GM21526 (cell line): ENCODE results near the gene SKAP1.

Experiments used
- ATAC-seq: cut with Tn5 transposase; IDR thresholded peaks from one replicate; pipeline ENCODE4 v1.9.1; 2021; ENCODE audit warnings: moderate library complexity; ENCODE audit not compliant: unreplicated experiment, low FRiP score

Gene SKAP1

DNA sequence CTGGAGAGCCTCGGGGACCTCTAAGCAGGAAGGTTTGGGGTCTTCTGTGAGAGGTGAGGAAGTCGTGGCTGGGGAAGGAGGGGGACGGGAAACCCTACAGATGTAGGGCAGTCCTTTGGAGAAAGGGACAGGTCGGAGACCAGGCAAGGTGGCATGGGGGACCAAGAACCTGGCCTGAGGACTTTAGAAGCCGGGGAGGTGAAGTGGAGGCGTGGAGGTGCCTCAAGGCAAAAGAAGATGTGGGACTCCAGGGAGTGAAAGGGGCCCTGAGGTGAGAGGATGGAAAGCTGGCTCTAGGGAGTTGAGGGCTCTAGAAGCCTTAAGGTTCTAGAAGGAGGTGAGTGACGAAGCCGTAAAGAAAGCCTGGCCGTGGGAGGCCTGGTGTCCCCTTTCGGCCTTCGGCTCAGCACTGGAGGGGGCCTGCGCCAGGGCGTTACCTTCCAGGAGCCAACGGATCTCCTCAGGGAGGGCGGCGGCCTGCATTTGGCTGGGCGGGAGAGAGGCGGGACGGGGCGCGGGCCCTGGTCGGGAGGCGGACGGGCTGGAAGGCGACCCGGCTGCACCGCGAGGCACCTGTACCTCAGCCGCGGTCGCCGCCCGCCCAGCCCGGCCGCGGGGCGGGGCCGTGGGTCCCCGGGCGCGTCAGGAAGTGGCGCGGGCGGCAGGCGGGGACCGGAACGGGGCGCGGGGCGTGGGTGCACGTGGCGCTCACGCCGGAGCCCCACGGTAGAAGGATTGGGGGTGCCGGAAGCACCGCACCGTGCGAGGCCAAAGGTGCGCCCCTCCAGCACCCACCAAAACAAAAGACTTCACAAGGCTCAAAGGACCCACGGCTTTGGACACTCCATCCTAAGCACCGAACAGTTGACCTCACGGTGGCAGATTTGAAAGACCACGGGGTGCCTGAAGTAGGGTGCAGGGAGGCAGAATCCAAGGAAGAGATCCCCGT is at the start of gene SKAP1:
TSS of gene SKAP1 (minus strand) at position 577 of the 949 bp plus-strand sequence.
- peak; percentile 70 for ATAC-seq

GRCh38 chr17:48479014-48479402 is 49.0 kb upstream of the SKAP1 start:
- ATAC-seq, result no peak

DNA sequence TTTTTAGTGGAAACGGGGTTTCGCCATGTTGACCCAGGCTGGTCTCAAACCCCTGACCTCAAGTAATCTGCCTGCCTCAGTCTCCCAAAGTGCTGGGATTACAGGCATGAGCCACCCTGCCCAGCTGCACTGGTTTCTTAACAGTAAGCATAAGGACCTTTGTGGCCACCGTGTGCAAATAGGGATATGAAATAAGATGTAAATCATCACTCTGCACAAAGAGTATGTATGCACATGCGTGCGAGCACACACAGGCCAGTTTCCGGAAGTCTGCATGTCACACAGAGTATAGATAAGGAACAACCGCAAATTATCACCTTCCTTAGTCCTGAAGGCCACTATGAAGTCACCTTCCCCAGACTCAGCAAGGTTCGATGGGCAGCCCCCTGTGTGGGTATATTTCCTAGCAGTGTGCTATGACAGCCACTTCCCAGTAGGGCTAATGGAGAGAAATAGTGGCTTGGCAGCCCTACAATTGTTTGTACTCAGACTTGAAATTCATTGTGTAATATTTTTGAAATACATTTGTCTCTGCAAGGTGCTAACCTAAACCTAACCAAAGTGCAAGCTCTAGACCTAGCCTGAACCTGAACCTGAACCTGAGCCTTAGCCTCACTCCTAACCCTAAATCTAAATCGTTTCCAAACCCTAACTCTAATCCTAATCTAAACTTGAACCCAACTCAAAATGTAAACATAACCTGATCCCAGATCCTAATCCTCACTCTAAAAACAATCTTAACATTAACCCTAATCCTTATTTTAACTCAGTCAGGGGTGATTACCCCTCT is 48.4 kb upstream of the SKAP1 start:
- peak; percentile 87 for ATAC-seq

- no peak for ATAC-seq
Measured at GRCh38 chr17:48477221-48477620, 47.2 kb upstream of the SKAP1 start.

DNA sequence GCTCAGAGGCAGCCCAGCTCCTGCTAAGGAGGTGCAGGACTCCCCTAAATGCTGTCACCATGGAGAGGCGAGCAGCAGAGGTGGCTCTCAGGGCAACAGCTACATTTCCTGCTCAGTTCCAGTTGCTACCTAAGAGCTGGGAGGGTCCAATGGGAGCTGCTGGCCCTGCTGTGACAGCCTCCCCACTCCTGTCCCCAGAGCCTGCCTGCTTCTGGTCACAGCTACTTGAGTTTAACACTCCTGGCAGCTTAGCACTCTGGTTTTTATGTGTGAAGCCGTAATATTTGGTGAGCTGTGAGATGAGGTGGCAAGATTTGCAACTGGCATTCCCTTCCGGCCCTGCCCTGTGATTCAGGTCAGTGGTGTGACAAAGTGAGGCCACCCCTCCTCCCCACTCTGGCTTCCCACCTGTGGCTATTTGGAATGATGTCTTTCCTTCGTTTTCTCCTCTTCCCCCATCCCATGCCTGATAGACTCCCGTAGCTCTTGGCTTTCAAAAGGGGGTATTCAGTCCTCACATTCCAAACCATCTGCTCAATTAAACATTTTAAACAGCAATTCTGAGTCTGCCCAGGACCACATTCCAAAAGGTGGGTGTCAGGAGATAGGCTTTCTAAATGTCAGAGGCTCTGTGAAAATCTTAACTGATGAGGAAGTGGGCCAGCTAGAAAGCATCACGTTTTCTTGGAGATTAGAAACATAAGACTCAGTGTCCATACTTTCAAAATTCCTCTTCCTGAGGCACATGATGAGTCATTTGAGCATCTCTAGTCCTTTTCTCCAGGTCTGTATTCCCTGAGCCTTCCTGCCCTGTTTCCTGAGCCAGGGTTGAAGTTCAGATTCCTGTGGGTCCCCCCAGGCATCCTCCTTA is 42.6 kb upstream of the SKAP1 start:
- no peak for ATAC-seq

GRCh38 chr17:48471817-48472410 is 41.9 kb upstream of the SKAP1 start:
- no peak for ATAC-seq

DNA sequence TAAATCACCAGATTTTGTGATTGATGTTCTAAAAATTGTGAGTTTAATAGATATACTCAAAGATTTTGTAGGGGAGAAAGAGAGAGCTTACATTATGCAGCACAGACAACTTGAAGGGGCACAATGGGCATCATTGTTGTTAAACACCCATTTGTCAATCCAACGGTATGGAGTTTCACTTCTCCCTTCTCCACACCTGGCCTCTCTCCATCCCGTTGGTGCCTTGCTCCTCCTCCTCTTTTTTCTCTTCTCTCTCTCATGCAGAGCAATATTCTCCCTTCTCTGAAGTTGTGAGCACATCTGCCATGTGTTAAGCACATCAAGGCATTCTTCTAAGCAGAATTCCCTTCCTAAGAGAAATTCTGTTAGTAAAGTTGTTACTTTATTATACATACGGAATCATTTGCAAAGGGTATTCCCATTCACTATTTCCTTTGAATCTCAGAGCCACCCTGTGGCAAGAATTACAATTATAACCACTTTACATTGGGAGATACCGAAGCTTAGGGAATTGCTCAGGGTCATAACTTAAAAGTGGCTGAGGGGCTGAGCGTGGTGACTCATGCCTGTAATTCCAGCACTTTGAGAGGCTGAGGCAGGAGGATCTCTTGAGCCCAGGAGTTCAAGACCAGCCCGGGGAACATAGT is 40.5 kb upstream of the SKAP1 start:
- no peak for ATAC-seq

DNA sequence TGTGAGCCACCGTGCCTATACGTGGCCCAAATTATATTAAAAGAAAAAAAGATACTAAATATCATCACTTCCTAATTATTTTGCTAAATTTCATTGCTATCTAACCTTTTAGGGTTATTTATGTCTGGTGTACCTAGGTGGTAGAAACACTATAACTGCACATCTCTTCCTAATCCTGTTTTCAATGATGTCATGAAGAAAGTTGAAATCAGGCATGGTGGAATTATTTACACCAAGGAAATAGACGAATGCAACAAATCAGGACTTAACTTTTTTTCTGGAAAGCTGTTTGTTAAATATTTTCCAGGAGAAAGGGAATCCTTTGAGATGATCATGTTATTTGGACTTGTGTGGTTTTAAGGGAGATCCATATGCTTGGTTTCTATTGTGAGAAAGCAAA is 39.2 kb upstream of the SKAP1 start:
- ATAC-seq, result no peak

- no peak for ATAC-seq
Measured at GRCh38 chr17:48468299-48468698, 38.3 kb upstream of the SKAP1 start.

GRCh38 chr17:48465884-48466283 is 35.9 kb upstream of the SKAP1 start:
- ATAC-seq, result no peak

DNA sequence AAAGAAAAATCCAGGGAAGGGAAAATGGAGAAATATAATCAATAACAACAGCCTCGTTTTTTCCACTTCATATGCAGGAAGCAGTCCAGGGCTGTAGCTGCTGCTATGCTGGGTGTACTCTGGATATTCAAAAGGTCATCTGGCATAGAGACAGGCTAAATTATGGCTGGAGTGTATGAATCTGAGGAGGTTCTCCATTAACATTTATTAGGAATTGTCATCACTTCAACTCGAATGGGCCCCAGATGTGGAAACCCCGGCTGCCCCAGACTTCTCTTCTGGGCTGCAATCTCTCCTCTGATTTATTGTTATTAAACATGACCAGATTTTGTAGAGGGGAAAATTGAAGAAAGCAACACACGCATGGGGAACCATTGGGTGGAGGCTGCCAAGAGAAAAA is 33.5 kb upstream of the SKAP1 start:
- no peak for ATAC-seq

- ATAC-seq, result no peak
Measured at GRCh38 chr17:48462946-48463345, 32.9 kb upstream of the SKAP1 start.

DNA sequence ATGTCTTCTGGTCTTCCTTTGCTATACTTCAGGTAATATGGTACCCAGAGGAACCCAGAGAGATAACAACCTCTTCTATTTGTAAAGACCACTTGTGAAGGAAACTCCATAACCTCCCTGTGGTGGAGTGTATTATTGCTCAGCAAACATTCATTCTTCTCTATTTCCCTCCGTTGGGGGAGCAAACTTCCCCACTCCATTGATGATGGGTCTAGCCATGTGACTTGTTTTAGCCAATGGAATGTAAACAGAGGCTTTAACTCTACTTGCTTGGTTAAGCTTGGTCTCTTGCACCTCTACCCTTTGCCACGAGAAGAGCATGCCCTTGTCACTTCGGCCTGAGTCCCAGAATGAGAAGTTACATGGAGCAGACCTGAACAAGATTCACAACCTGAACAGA is 30.0 kb upstream of the SKAP1 start:
- no peak for ATAC-seq

DNA sequence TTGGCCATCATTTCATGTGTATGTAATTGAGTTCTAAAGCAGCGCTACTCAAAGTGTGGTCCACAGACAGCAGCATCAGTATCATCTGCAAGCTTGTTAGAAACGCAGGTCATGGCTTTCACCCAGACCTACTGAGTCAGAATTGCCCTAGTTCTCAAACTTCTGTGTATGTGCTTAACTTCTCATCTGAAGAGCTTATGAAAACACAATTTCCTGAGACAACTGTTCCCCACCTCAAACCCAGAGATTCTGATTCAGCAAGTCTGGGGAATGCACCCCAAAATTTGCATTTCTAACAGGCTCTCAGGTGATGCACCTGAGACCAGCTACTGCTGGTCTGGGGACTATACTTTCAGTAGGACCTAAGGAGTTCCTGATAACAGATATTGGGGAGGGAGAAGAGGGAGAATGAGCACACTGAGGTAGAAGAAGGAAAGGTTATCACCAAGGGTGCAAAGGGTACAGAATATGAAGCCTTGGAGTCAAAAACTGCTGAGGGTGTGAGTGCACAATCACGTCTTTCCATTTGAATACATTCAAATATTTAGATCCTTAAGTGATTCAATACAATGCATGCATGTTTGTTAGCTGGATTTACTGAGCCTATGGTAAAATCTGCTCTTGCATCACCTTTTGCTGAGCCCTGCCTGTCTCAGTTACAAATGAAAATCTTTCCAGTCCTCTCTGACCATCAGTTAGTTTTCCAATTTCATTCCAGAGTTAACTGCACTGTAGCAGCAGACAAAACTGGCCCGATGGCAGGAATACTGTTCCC is 29.2 kb upstream of the SKAP1 start:
- ATAC-seq, result no peak

GRCh38 chr17:48457080-48457836 is 27.2 kb upstream of the SKAP1 start:
- peak; percentile 63 for ATAC-seq

GRCh38 chr17:48456589-48456988 is 26.6 kb upstream of the SKAP1 start:
- ATAC-seq, result no peak

DNA sequence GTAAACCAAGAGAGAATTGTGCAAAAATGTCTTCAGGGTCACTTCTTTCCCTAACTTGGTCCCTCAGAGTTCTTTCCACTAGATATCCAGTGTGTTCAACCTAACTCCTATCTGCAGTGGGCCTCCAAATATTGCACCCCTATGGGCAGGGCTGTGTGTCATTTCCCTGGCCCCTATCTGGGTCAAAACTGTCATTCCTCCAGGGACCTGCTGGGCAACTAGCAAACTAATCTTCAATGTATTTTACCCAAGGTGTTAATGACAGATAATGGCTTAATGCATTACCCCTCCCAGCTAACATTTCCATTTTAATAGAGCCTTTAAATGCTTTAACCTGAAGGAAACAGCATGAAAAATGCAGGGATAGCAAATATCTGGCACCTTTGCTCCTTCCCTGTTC is 25.8 kb upstream of the SKAP1 start:
- no peak for ATAC-seq

- no peak for ATAC-seq
Measured at GRCh38 chr17:48453447-48453846, 23.4 kb upstream of the SKAP1 start.
